HG02852 (cell line): ENCODE results near the gene CAPRIN1.

Experiments used
- ATAC-seq: cut with Tn5 transposase; IDR thresholded peaks from one replicate; pipeline ENCODE4 v1.9.1; 2021; ENCODE audit warnings: mild to moderate bottlenecking, moderate library complexity; ENCODE audit not compliant: unreplicated experiment

Gene CAPRIN1, protein sequence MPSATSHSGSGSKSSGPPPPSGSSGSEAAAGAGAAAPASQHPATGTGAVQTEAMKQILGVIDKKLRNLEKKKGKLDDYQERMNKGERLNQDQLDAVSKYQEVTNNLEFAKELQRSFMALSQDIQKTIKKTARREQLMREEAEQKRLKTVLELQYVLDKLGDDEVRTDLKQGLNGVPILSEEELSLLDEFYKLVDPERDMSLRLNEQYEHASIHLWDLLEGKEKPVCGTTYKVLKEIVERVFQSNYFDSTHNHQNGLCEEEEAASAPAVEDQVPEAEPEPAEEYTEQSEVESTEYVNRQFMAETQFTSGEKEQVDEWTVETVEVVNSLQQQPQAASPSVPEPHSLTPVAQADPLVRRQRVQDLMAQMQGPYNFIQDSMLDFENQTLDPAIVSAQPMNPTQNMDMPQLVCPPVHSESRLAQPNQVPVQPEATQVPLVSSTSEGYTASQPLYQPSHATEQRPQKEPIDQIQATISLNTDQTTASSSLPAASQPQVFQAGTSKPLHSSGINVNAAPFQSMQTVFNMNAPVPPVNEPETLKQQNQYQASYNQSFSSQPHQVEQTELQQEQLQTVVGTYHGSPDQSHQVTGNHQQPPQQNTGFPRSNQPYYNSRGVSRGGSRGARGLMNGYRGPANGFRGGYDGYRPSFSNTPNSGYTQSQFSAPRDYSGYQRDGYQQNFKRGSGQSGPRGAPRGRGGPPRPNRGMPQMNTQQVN

GRCh38 chr11:34051349-34052035, at the start of gene CAPRIN1:
CAPRIN1 (plus strand) TSS chr11:34051731; CDS start chr11:34052421, 690 bp downstream.
- peak; percentile 67 for ATAC-seq

DNA sequence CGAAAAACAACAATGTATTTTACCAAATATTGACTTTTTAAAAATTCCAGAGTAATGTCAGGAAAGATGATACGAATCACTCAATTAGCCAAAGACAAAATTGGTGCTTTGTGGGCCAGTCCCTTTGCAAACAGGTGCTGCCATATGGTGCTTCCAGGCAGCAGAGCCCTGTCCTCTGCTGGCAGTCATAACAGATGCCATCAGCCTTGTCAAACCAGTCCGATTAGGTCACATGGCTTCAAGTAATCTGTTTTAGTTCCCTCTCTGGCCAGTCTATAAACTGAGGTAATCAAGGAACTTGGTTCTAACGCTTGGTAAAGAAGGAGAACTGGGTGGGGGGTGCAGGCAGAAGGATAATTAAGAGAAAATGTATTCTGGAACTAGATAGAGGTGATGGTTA, 49.1 kb upstream of the CAPRIN1 start:
- no peak for ATAC-seq

DNA sequence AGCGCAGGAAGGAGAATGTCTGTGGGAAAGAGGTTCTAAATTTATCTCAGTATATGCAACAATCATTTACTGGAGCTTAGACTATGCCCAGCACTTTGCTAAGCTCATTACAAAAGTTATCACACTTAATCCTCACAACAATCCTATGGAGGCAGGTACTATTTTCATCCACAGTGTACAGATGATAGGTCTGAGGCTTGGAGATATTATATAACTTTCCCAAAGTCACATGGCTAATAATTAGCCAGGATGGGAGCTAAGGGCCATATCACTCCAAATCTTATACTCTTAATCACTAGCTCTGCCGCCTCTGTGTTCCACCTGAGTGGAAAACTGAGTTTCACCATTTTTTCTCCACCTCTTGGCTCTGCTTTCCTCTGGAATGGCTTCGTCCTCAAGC, 47.3 kb upstream of the CAPRIN1 start:
- no peak for ATAC-seq

DNA sequence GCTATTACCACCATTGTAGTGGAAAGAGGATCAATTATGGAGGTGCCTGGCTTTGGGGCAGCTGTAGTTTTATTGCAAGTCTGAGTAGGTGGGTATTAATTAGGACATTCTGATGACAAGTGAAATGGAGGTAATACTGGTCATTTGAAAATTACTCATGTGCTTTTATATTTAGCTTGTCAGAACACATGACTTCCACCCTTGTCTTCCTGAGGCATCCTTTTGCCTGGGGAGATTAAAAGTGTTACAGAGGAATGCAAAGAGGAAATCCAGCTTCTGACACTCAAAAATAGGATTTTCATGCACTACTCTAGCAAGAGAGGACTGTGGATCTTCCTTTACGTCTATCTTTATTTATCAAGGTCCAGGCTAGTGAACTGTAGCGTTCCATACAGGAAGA, 44.7 kb upstream of the CAPRIN1 start:
- ATAC-seq = no peak

DNA sequence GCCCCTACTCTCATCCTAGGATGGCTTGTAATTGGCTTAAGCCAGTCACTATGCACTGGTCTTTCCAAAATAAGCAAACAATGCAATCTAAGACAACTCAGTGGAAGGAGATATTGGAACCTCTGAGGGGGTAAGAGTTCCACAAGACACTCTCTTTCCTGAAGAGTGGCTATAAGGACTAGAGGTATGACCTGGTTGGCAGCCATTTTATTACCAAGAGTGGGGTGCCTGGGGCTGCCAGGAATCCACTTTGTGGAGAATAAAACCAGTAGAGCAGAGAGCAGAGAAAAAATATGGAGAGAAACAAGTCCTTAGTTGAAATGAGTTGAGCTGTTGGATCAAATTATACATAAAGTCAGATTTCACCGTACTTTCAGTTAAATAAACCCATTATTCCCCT, 38.8 kb upstream of the CAPRIN1 start:
- no peak for ATAC-seq

DNA sequence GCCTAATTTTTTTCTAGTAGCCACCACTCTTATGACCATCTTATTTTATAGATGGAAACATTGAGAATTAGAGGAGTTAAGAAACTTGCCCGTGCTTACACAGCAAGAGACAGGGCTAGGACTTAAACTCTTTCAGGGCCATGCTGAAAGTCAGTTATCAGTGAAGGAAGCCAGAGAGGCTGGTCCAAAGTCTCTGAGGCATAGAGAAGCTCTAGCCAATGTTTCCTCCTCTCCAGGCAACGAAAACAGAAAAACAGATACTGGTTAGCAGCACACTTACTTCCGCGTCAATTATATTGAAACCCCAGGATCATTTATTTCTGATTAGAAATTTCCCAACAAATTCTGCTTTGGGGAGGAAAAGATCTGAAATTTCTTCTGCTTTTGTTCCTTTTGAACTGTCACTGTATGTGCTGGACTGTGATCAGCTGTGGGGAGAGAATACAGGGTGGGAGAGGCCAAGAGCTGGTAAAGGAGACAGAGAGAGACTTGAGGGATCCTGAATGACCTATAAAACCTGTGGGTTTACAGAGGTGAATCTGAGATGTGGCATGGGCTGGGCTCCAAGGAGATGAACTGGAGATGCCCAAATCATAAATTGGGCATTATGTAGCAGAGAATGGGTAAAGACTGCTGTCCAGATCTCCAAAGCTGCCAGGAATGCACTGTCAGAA, 37.5 kb upstream of the CAPRIN1 start:
- no peak for ATAC-seq

GRCh38 chr11:34021977-34022735, 29.4 kb upstream of the CAPRIN1 start:
- no peak for ATAC-seq

DNA sequence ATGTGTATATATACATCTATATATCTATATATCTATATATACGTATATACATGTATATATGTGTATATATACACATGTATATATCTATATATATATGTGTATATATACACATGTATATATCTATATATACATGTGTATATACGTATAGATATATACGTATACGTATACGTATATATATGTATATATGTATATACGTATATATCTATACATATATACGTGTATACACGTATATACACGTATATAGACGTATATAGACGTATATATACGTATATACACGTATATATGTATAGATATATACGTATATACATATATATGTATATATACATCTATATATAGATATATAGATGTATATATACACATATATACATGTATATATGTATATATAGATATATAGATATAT, 25.1 kb upstream of the CAPRIN1 start:
- no peak for ATAC-seq

- ATAC-seq = no peak
These were observed 23.8 kb upstream of the CAPRIN1 start for GRCh38 chr11:34027516-34028408.

DNA sequence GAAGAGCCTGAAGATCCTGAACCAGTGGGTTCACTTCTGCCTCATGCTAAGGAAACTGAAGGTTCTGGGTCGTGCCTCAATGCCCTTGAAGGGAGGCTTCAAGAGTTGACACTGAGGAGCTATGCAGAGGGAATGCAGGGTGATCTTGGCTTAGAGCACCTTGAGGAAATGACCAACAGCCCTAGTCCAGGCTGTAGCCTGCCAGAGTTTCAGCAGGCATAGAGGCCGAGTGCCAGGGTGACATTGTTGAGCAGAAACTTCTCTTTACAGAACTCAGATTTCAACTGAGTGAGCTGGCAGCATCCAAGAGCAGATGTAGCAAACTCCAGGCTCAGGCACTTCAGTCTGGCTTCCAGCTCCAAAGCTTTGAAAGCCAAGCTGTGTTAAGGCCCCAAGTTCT, 23.1 kb upstream of the CAPRIN1 start:
- ATAC-seq = no peak

DNA sequence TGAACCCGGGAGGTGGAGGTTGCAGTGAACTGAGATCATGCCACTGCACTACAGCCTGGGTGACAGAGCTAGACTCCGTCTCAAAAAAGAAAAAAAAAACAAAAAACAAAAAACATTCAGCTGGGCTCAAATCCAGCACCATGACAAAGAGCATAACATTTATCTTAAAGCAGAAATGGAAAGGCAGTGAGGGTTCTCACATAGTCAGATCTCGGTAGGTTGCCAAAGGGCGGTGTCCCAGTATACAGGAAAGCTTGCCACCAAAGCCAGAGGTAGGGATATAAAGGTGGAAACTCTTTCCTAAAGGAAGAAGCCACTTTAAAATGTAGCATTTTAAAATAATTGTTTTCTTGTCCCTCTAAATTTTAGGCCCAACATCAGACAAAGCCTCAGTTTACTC, 22.4 kb upstream of the CAPRIN1 start:
- ATAC-seq = no peak

- no peak for ATAC-seq
These were observed 21.1 kb upstream of the CAPRIN1 start for GRCh38 chr11:34030382-34030781.

DNA sequence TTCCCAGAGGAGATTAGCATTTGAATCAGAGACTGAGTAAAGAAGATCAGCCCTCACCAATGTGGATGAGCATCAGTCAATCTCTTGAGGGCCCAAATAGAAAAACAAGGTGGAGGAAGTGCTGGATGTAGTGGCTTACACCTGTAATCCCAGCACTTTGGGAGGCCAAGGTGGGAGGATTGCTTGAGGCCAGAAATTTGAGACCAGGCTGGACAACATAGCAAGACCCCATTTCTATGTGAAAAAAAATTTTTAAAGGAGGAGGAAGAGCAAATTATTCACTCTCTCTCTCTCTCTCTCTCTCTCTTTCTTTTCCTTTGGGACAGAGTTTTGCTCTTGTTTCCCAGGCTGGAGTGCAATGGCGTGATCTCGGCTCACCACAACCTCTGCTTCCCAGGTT, 18.1 kb upstream of the CAPRIN1 start:
- no peak for ATAC-seq

DNA sequence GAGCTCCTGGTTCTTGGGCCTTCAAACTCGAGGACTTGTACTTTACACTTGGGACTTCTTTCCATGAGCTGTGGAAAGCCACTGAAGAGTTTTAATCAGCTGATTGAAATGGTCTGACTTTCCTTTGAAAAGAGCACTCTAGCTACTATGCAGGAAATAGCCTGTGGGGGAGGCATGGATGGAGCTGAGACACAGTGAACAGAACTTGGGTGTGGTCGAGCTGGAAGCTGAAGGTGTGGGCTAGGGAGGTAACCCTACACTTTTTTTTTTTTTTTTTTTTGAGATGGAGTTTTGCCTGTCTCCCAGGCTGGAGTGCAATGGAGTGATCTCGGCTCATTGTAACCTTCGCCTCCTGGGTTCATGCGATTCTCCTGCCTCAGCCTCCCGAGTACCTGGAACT, 17.5 kb upstream of the CAPRIN1 start:
- no peak for ATAC-seq

DNA sequence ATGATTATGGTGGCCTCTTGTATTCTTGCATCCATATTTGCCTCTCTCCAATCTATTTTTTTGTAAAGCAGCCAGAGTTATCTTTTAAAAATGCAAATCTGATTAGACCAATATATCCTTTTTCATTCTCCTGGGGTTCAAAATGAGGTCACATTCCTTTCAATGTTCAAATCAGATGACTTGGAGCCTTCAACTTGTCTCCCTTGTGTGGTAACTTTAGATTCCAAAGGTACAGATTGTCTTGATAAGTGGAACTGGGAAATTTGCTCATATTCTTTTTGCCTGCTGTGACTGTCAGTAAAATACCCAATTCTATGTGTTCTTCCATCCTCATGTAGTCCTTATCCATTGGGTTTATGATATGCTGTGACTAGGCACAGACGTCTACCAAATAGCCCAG, 15.1 kb upstream of the CAPRIN1 start:
- no peak for ATAC-seq

DNA sequence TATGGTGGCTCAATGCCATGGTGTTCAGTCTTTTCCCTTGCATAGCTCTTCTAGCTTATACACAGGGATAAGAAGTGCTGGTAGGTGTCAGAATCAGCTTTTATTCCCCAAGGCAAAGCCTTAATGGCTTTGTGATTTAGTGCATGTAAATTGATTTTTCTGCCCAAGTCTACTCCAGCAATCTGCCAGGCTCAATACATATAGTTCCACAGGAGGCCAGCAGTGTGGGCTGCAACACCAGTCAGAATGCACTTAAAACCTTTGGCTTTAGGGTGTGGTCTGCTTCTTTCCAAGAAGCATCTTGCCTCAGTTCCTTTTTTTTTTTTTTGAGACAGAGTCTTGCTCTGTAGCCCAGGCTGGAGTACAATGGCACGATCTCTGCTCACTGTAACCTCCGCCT, 14.5 kb upstream of the CAPRIN1 start:
- no peak for ATAC-seq

GRCh38 chr11:34040571-34040970, 11.0 kb upstream of the CAPRIN1 start:
- ATAC-seq = no peak

DNA sequence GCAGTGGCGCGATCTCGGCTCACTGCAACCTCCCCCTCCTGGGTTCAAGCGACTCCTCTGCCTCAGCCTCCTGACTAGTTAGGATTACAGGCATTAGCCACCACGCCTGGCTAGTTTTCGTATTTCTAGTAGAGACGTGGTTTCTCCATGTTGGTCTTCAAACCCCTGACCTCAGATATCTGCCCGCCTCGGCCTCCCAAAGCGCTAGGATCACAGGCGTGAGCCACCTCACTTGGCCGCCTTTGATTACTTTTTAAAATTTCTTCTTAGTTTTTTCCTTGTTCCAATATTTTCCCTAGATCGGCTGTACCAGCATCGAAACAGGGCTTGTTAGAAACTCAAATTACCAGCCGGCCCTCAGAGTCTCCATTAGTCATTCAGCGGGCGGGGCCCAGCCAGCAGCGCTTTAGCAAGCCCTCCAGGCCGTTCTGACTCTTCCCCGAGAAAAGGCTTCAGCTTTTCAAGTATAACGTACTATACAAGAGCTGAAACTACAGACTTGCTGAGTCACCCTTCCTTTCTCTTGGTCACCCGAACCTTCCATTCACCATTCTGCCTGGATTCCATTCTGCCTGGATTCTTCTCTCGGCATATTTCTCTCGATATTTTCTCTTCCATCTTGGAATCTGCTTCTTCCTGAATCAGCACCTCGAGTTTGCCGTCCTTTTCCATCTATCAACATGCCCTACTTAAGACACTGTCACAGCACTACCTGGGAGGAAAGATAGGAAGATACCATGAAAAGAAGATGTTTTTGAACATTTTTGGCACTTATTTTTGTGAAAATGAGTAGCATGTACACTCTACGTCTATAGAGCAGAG, 6.7 kb upstream of the CAPRIN1 start:
- no peak for ATAC-seq

DNA sequence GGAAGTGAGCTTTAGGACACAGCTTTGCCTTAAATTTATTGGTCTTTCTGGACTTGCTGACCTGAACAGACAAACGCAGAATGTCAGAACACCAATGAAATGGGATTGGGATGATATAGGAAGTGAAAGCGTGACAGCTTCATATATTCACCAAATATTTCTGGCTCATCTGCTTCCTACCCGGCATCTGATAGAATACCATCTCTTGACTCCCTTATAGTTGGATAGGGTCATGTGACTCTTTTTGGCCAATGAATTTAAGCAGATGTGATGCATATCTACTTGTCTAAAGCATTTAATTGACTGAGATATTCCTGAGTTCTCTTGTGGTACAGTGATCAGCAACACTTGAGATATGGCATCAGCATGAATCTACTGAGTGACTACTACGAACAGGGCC, 2.5 kb upstream of the CAPRIN1 start:
- no peak for ATAC-seq
